ENCODE data around the gene C19orf67.

DNA sequence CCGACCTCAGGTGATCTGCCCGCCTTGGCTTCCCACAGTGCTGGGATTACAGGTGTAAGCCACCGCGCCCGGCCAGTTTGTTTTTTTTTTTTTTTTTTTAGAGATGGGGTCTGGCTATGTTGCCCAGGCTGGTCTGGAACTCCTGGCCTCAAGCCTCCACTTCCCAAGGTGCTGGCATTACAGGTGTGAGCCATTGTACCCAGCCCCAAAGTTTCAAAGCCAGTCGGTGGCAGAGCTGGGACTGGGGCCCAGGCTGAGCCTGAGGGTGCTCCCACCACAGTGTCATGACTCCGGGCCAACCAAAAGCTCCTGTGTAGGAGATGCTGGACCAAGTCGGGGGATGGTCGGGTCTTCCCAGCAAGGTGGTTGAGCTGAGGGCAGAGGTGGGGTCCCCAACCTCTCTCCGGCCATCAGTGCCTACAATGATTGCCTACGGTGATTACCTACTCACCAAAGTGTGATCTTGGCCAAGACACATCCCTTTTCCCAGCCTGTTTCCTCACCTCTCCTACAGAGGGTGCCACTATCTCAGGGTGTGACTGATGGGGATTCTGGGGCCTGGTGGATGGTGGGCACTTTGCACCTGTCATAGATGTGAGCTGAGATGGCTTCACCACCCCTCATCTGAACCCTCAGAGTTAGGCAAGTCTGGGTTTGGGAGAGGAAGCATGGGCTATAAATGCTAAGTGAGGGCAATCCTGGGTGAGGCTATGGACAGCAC lies 10.8 kb upstream of the C19orf67 start:
- no peak for TF ChIP-seq EP300 (IDR thresholded peaks at IDR 0.05)
- no peak for TF ChIP-seq POLR2AphosphoS5 (IDR thresholded peaks at IDR 0.05)
- TF ChIP-seq, protein P1, sequence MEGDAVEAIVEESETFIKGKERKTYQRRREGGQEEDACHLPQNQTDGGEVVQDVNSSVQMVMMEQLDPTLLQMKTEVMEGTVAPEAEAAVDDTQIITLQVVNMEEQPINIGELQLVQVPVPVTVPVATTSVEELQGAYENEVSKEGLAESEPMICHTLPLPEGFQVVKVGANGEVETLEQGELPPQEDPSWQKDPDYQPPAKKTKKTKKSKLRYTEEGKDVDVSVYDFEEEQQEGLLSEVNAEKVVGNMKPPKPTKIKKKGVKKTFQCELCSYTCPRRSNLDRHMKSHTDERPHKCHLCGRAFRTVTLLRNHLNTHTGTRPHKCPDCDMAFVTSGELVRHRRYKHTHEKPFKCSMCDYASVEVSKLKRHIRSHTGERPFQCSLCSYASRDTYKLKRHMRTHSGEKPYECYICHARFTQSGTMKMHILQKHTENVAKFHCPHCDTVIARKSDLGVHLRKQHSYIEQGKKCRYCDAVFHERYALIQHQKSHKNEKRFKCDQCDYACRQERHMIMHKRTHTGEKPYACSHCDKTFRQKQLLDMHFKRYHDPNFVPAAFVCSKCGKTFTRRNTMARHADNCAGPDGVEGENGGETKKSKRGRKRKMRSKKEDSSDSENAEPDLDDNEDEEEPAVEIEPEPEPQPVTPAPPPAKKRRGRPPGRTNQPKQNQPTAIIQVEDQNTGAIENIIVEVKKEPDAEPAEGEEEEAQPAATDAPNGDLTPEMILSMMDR (IDR thresholded peaks at IDR 0.05), result no peak
- no peak for TF ChIP-seq POLR2A (IDR thresholded peaks at IDR 0.05; ENCODE audit: low read depth)
